H1 (cell line): Measurements from ENCODE around the gene TOB1. TPM values are rescaled to one million over a fixed set of nuclear protein-coding genes. Genes with fewer than 3 reads are reported as not detected.

Experiments
- CTCF ChIA-PET: fragments of 300-600 bp; sonication (Branson Sonifier 250); formaldehyde crosslinking; loops from one replicate; lab custom pipeline; 2021; ENCODE audit not compliant: partially characterized antibody; lab: Charles Lee
- POLR2A ChIA-PET: fragments of 300-600 bp; sonication (Branson Sonifier 250); formaldehyde crosslinking; loops from one replicate; lab custom pipeline; 2021; ENCODE audit warnings: inconsistent platforms; ENCODE audit not compliant: partially characterized antibody; lab: Charles Lee
- DNase-seq, 2 experiments: peaks; one replicate each; pipeline versions ENCODE4 v3.0.0 to v3.0.0-alpha.2; 2010 to 2022; ENCODE audit warnings: low spot score in 2 of 2, low read depth in 1 of 2, mixed read lengths in 1 of 2
- FAIRE-seq: peaks from 2 replicates; lab custom pipeline; 2011; peaks lifted over from hg19 to GRCh38; lab: Jason Lieb, UNC
- H2AFZ ChIP-seq: 2 replicates; pipeline ENCODE4 v1.8.1; 2012; ENCODE audit warnings: low read length, inconsistent platforms
- H2AK5ac ChIP-seq: 2 replicates; pipeline ENCODE4 v1.6.1; 2013; ENCODE audit warnings: low read depth, low read length
- H2BK120ac ChIP-seq: replicated peaks from 2 replicates; pipeline ENCODE3; 2013; ENCODE audit warnings: low read depth, low read length, inconsistent platforms
- H2BK12ac ChIP-seq: 2 replicates; pipeline ENCODE4 v1.6.1; 2013; ENCODE audit warnings: low read depth, low read length
- H2BK15ac ChIP-seq: 2 replicates; pipeline ENCODE4 v1.6.1; 2013; ENCODE audit warnings: low read length
- H2BK20ac ChIP-seq: 2 replicates; pipeline ENCODE4 v1.6.1; 2013; ENCODE audit warnings: low read length
- H2BK5ac ChIP-seq: 2 replicates; pipeline ENCODE4 v1.6.1; 2013; ENCODE audit warnings: low read depth, low read length
- H3K14ac ChIP-seq: 2 replicates; pipeline ENCODE4 v1.6.1; 2013; ENCODE audit warnings: inconsistent platforms; ENCODE audit not compliant: insufficient read length
- H3K18ac ChIP-seq: 2 replicates; pipeline ENCODE4 v1.6.1; 2013; ENCODE audit warnings: low read length; ENCODE audit errors: extremely low read depth
- H3K23ac ChIP-seq: 2 replicates; pipeline ENCODE4 v1.6.1; 2013; ENCODE audit warnings: inconsistent platforms; ENCODE audit not compliant: insufficient read length
- H3K23me2 ChIP-seq: 2 replicates; pipeline ENCODE4 v1.6.1; 2013; ENCODE audit warnings: low read depth, low read length
- H3K27ac ChIP-seq: 2 replicates; pipeline ENCODE4 v1.6.1; 2011; ENCODE audit warnings: low read depth, low read length, inconsistent platforms
- H3K27me3 ChIP-seq, 4 experiments: replicated peaks in 1 of 4; 1 replicate in 1 of 4; 2 replicates in 3 of 4; pipeline versions ENCODE4 v1.6.1 to v1.8.1; 2011 to 2013; ENCODE audit warnings: low read length in 3 of 4, mild to moderate bottlenecking in 3 of 4, inconsistent platforms in 2 of 4, mixed read lengths in 2 of 4, moderate library complexity in 1 of 4; ENCODE audit not compliant: control insufficient read depth in 3 of 4, insufficient read depth in 3 of 4; ENCODE audit errors: extremely low read depth in 1 of 4
- H3K36me3 ChIP-seq, 4 experiments: 2 replicates each; pipeline versions ENCODE4 v1.6.1 to v1.8.1; 2011 to 2013; ENCODE audit warnings: mild to moderate bottlenecking in 4 of 4, low read length in 3 of 4, moderate library complexity in 2 of 4, control low read depth in 1 of 4, inconsistent platforms in 1 of 4; ENCODE audit not compliant: insufficient read depth in 4 of 4, control insufficient read depth in 2 of 4
- H3K4ac ChIP-seq: replicated peaks from 2 replicates; pipeline ENCODE3; 2013; ENCODE audit warnings: low read length, low read depth, mixed read lengths, inconsistent platforms; ENCODE audit not compliant: insufficient read length
- H3K4me1 ChIP-seq, 4 experiments: replicated peaks in 1 of 4; 1 replicate in 1 of 4; 2 replicates in 3 of 4; pipeline versions ENCODE4 v1.6.1 to v1.8.1; 2011 to 2013; ENCODE audit warnings: low read length in 3 of 4, inconsistent platforms in 2 of 4, mixed read lengths in 1 of 4; ENCODE audit not compliant: insufficient read depth in 4 of 4, control insufficient read depth in 3 of 4
- H3K4me2 ChIP-seq, 2 experiments: 2 replicates each; pipeline versions ENCODE4 v1.6.1 to v1.8.1; 2011 to 2013; ENCODE audit warnings: low read depth in 2 of 2, low read length in 2 of 2, control low read depth in 1 of 2, inconsistent platforms in 1 of 2, mild to moderate bottlenecking in 1 of 2; ENCODE audit not compliant: insufficient read depth in 1 of 2
- H3K4me3 ChIP-seq, 4 experiments: fragments of 200-600, 300-600 bp in 1 of 4; sonication (generic), shearing (Covaris generic), sonication (Bioruptor Twin) in 1 of 4; 2 replicates each; pipeline versions ENCODE4 v1.5.1 to v1.8.1; 2011 to 2016; ENCODE audit warnings: low read length in 4 of 4, low read depth in 3 of 4, control low read depth in 2 of 4, inconsistent platforms in 2 of 4, mild to moderate bottlenecking in 2 of 4, mixed read lengths in 1 of 4, moderate library complexity in 1 of 4; ENCODE audit not compliant: insufficient read depth in 2 of 4; ENCODE audit errors: extremely low read depth in 1 of 4
- H3K56ac ChIP-seq: replicated peaks from 2 replicates; pipeline ENCODE3; 2013; ENCODE audit warnings: low read depth, mild to moderate bottlenecking, mixed read lengths, low read length, inconsistent platforms; ENCODE audit not compliant: insufficient read length
- H3K79me1 ChIP-seq: 2 replicates; pipeline ENCODE4 v1.6.1; 2013; ENCODE audit warnings: low read depth, low read length, control low read depth
- H3K79me2 ChIP-seq, 2 experiments: 2 replicates each; pipeline versions ENCODE4 v1.6.1 to v1.8.1; 2012 to 2013; ENCODE audit warnings: low read length in 2 of 2, mild to moderate bottlenecking in 2 of 2, inconsistent platforms in 1 of 2; ENCODE audit not compliant: insufficient read depth in 2 of 2, control insufficient read depth in 1 of 2
- H3K9ac ChIP-seq, 4 experiments: replicated peaks in 1 of 4; 1 replicate in 1 of 4; 2 replicates in 3 of 4; pipeline versions ENCODE4 v1.6.1 to v1.8.1; 2011 to 2013; ENCODE audit warnings: low read depth in 3 of 4, low read length in 3 of 4, control low read depth in 2 of 4, mild to moderate bottlenecking in 2 of 4, moderate library complexity in 2 of 4, inconsistent platforms in 1 of 4; ENCODE audit errors: extremely low read depth in 1 of 4
- H3K9me3 ChIP-seq, 2 experiments: 2 replicates each; pipeline versions ENCODE4 v1.6.1 to v1.8.1; 2012 to 2013; ENCODE audit warnings: mild to moderate bottlenecking in 2 of 2, moderate library complexity in 2 of 2, control low read depth in 1 of 2, inconsistent platforms in 1 of 2, low read depth in 1 of 2, low read length in 1 of 2, mixed read lengths in 1 of 2; ENCODE audit not compliant: insufficient read depth in 2 of 2
- H4K20me1 ChIP-seq, 2 experiments: replicated peaks in 1 of 2; 2 replicates each; pipeline versions ENCODE3 to v1.8.1; 2011 to 2013; ENCODE audit warnings: inconsistent platforms in 2 of 2, low read length in 2 of 2, mild to moderate bottlenecking in 1 of 2; ENCODE audit not compliant: insufficient read depth in 2 of 2, control insufficient read depth in 1 of 2
- H4K5ac ChIP-seq: 2 replicates; pipeline ENCODE4 v1.6.1; 2013; ENCODE audit warnings: low read length, low read depth, mixed read lengths, inconsistent platforms; ENCODE audit not compliant: insufficient read length
- H4K8ac ChIP-seq: 2 replicates; pipeline ENCODE4 v1.8.0; 2013; ENCODE audit warnings: mild to moderate bottlenecking, moderate library complexity, low read length, inconsistent platforms; ENCODE audit not compliant: insufficient read depth; ENCODE audit errors: extremely low read depth
- H4K91ac ChIP-seq: replicated peaks from 2 replicates; pipeline ENCODE3; 2013; ENCODE audit warnings: low read length, mixed read lengths, inconsistent platforms; ENCODE audit not compliant: insufficient read length
- BACH1 ChIP-seq: IDR thresholded peaks from 2 replicates; pipeline ENCODE4 v1.6.1; 2012; ENCODE audit warnings: low read length, improper control_type of control experiment
- BCL11A ChIP-seq, 2 experiments: IDR thresholded peaks; one replicate each; pipeline ENCODE4 v1.6.1; 2011; ENCODE audit warnings: low read depth in 2 of 2, low read length in 2 of 2, mild to moderate bottlenecking in 2 of 2
- CHD2 ChIP-seq: IDR thresholded peaks from 2 replicates; pipeline ENCODE4 v1.6.1; 2012; ENCODE audit warnings: low read length, improper control_type of control experiment
- CTBP2 ChIP-seq: IDR thresholded peaks from 2 replicates; pipeline ENCODE4 v1.7.0; 2011; ENCODE audit warnings: borderline replicate concordance, mild to moderate bottlenecking, moderate library complexity, mixed read lengths, low read length; ENCODE audit not compliant: insufficient read depth, insufficient read length
- EP300 ChIP-seq, 2 experiments: IDR thresholded peaks; 1 replicate in 1 of 2; 2 replicates in 1 of 2; pipeline ENCODE4 v1.6.1; 2011 to 2012; ENCODE audit warnings: low read depth in 2 of 2, low read length in 2 of 2, mild to moderate bottlenecking in 2 of 2, borderline replicate concordance in 1 of 2, inconsistent platforms in 1 of 2, moderate library complexity in 1 of 2
- MAFK ChIP-seq: IDR thresholded peaks from 2 replicates; pipeline ENCODE4 v1.6.1; 2012; ENCODE audit warnings: low read depth, mild to moderate bottlenecking, improper control_type of control experiment, low read length
- RNF2 ChIP-seq: fragments of 200-900, 300-1000 bp; sonication (generic); IDR thresholded peaks from 2 replicates; pipeline ENCODE4 v1.7.1; 2016; ENCODE audit warnings: borderline replicate concordance, low read depth, mild to moderate bottlenecking, antibody characterized with exemption, low read length; ENCODE audit not compliant: poor library complexity, severe bottlenecking; ENCODE audit errors: missing control alignments
- RXRA ChIP-seq: IDR thresholded peaks from 2 replicates; pipeline ENCODE4 v1.6.1; 2011; ENCODE audit warnings: low read depth, mild to moderate bottlenecking, low read length, moderate library complexity; ENCODE audit not compliant: insufficient read depth
- SIRT6 ChIP-seq: IDR thresholded peaks from one replicate; pipeline ENCODE4 v1.7.1; 2012; ENCODE audit warnings: low read length, inconsistent platforms
- TAF7 ChIP-seq: optimal IDR thresholded peaks from 2 replicates; pipeline ENCODE3; 2011; ENCODE audit warnings: low read depth, mild to moderate bottlenecking, inconsistent platforms, low read length, moderate library complexity, borderline replicate concordance
- TCF12 ChIP-seq: IDR thresholded peaks from 2 replicates; pipeline ENCODE4 v1.6.1; 2011; ENCODE audit warnings: low read depth, mild to moderate bottlenecking, low read length
- TEAD4 ChIP-seq: IDR thresholded peaks from 2 replicates; pipeline ENCODE4 v1.6.1; 2012; ENCODE audit warnings: low read depth, low read length, inconsistent platforms, mixed read lengths
- YY1 ChIP-seq: IDR thresholded peaks from 2 replicates; pipeline ENCODE4 v1.6.1; 2011; ENCODE audit warnings: low read depth, mild to moderate bottlenecking, low read length
- WGBS, 2 experiments: shearing (Covaris generic) in 1 of 2; methylation state at CpG; one replicate each; pipeline versions ENCODE4 v1.1.6 to v1.1.7; 2013 to 2015; ENCODE audit warnings: low lambda C conversion rate in 2 of 2, mixed read lengths in 2 of 2, inconsistent platforms in 1 of 2, low coverage in 1 of 2, missing lambda C conversion rate in 1 of 2; ENCODE audit not compliant: insufficient replicate concordance in 2 of 2, insufficient coverage in 1 of 2, insufficient read length in 1 of 2; ENCODE audit errors: extremely low coverage in 1 of 2, missing lambda C conversion rate in 1 of 2; 5-methylcytosine and 5-hydroxymethylcytosine counted together
- polyA plus RNA-seq, 7 experiments: library from polyadenylated mRNA; depleted of rRNA in 3 of 7; stranded (reverse) in 5 of 7; unstranded in 2 of 7; fragments of >200 nt in 5 of 7; fragments of 200-250 nt in 2 of 7; gene quantifications; 1 replicate in 5 of 7; 2 replicates in 1 of 7; 4 replicates in 1 of 7; pipeline versions ENCODE4 v1.2.1 to v1.2.3, GENCODE V29; 2011 to 2013; ENCODE audit warnings: missing spikeins in 2 of 7, mixed read lengths in 2 of 7
- total RNA-seq: library from RNA; stranded (reverse); fragmentation: NEBNext Ultra II Directional; extraction: Animal tissue kit (Norgen Biotek cat#: 25700); gene quantifications from 2 replicates; pipeline ENCODE4 v1.2.1, GENCODE V29; 2021
- TF ChIP-seq, protein P1 (sequence below): IDR thresholded peaks from 2 replicates; pipeline ENCODE4 v1.6.1; 2012; ENCODE audit warnings: inconsistent platforms

TOB1 gene
- total and polyA plus RNA-seq, 2 of the 8 experiments (the other 6 are each of a cell fraction or from before 2014, with no cell fraction given) = 14.4 to 20.8 TPM

DNA sequence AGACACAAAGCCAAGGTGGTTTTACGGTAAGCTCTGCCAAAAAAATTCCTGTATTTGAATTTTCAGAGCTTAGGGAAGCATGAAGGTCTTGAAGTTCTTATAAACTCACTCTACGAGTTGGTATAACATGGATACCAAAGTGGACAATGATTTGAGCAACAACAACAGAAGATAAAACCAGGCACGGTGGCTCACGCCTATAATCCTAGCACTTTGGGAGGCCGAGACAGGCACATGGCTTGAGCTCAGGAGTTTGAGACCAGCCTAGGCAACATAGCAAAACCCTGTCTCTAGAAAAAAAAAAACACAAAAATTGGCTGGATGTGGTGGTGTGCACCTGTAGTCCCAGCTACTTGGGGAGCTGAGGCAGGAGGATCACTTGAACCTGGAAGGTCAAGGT lies 12.9 kb upstream of the TOB1 start:
- H4K5ac ChIP-seq = no peak overlapping the region
- 94% methylated on average over 5 of the region's 5 CpGs; no CpG with 5 or more reads in 1 of the 2 experiments for WGBS, 2 experiments
- H3K4me2 ChIP-seq = no peak overlapping the region
- FAIRE-seq (no peak), DNase-seq (no peak)
- H2BK5ac ChIP-seq = no peak overlapping the region
- H4K20me1 ChIP-seq = no peaks in the 10 kb centered on the region
- H2BK20ac ChIP-seq = no peak overlapping the region
- no peaks in the 10 kb centered on the region for H3K79me1 ChIP-seq
- H3K23me2 ChIP-seq = no peaks in the 10 kb centered on the region
- CTCF ChIA-PET = interaction anchor here (1.0 kb wide), 1 partner anchor 583 kb away, joined by 3 read pairs; no protein-coding TSS in a partner anchor
- no peaks in the 10 kb centered on the region for H3K36me3 ChIP-seq
- H4K91ac ChIP-seq = no peak overlapping the region
- H3K56ac ChIP-seq = no peak overlapping the region
- POLR2A ChIA-PET = interaction anchor here (0.8 to 6.3 kb wide), 2 partner anchors 13 kb away, joined by 3 to 51 read pairs; partner anchors contain the start of gene TOB1
- H2BK15ac ChIP-seq = no peak overlapping the region
- no peak overlapping the region for H3K14ac ChIP-seq
- no peak overlapping the region for H3K18ac ChIP-seq
- H4K8ac ChIP-seq = no peak overlapping the region
- H3K27ac ChIP-seq = no peak overlapping the region
- no peak overlapping the region for H2AFZ ChIP-seq
- no peak overlapping the region for H2AK5ac ChIP-seq
- H3K9me3 ChIP-seq = peaks cover 0 to 3% of the 10 kb centered on the region in 2 experiments; a peak in 2 of 4 replicates
- H3K79me2 ChIP-seq = no peaks in the 10 kb centered on the region
- no peak overlapping the region for H3K4me3 ChIP-seq
- no peak overlapping the region for H2BK120ac ChIP-seq
- H3K9ac ChIP-seq = no peak overlapping the region
- no peak overlapping the region for H3K23ac ChIP-seq
- no peaks in the 10 kb centered on the region for H3K27me3 ChIP-seq
- H3K4ac ChIP-seq = no peak overlapping the region
- no peak overlapping the region for H2BK12ac ChIP-seq
- H3K4me1 ChIP-seq = no peaks in the 10 kb centered on the region
- TF ChIP-seq TEAD4 (no peak), SIRT6 (no peak), CTBP2 (no peak), RXRA (no peak), EP300 (IDR thresholded peaks at IDR 0.05; ENCODE audit: borderline replicate concordance in 1 of 2, low read depth in 2 of 2, low read length in 2 of 2) (no peak), BCL11A (IDR thresholded peaks at IDR 0.05; ENCODE audit: low read depth in 2 of 2, low read length in 2 of 2) (no peak), MAFK (no peak), BACH1 (no peak), CHD2 (no peak), TCF12 (no peak), TAF7 (no peak), RNF2 (no peak), YY1 (no peak)
- TF ChIP-seq, protein P1, sequence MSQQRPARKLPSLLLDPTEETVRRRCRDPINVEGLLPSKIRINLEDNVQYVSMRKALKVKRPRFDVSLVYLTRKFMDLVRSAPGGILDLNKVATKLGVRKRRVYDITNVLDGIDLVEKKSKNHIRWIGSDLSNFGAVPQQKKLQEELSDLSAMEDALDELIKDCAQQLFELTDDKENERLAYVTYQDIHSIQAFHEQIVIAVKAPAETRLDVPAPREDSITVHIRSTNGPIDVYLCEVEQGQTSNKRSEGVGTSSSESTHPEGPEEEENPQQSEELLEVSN = no peak
